Measurements from ENCODE around the gene ZBTB7A.
A peak's percentile ranks its signal among the peaks of the same experiment; 100 is the strongest.

The ZBTB7A gene

DNA sequence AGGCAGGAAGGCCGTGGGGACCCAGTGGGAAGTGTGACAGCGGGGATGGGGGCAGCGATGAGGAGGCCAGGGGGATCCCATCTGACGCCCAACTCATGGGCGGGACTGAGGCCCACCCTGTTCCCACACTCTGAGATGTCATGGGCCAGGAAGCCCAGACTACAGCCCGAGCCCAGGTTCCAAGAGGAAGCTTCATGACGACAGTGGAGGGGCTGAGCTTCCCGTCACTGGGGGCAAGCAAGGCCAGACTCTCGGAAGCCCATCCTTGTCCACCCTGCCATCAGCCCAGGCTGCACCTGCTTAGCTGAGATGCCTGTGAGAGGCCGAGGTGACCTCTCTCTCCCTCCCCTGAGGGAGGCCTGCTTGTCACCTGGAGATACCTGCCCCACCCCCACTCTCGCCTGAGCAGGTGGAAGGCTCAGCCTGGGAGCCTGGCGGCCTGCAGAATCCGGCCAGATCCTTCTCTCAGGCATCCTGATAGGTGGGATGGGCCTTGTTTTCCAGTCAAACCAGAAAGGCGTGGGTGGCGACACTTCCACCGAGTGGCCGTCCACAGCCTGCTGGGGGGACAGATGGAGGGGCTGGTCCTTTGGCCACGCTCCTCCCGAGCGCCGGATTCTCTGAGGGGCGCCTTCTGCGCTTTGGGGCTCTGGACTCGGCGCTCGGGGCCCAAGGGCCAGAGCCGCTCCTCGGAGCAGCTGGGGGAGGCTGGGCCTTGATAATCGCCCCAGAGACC lies 4.8 kb downstream of the ZBTB7A start (continued):
- TF ChIP-seq ZNF391 (tag by site-specific recombination; IDR thresholded peaks at IDR 0.05; ENCODE audit: borderline replicate concordance, low read depth) (0 out of 2 replicates have a peak, but pooled peaks have one; percentile 24), ZNF426 (tag by site-specific recombination; IDR thresholded peaks at IDR 0.05) (no peak), ZNF10 (tag by site-specific recombination; IDR thresholded peaks at IDR 0.05) (0 out of 2 replicates have a peak, but pooled peaks have one; percentile 39), ZNF146 (tag by site-specific recombination; IDR thresholded peaks at IDR 0.05) (no peak), ZNF362 (tag by site-specific recombination; IDR thresholded peaks at IDR 0.05) (no peak), ZNF37A (tag by site-specific recombination; IDR thresholded peaks at IDR 0.05) (no peak), EGR2 (tag by site-specific recombination; IDR thresholded peaks at IDR 0.05; ENCODE audit: low read depth) (no peak), ZNF660 (tag by site-specific recombination; IDR thresholded peaks at IDR 0.05) (no peak), ZNF549 (tag by site-specific recombination; IDR thresholded peaks at IDR 0.05) (no peak)
- TF ChIP-seq, protein P1, sequence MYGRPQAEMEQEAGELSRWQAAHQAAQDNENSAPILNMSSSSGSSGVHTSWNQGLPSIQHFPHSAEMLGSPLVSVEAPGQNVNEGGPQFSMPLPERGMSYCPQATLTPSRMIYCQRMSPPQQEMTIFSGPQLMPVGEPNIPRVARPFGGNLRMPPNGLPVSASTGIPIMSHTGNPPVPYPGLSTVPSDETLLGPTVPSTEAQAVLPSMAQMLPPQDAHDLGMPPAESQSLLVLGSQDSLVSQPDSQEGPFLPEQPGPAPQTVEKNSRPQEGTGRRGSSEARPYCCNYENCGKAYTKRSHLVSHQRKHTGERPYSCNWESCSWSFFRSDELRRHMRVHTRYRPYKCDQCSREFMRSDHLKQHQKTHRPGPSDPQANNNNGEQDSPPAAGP (tag by site-specific recombination; IDR thresholded peaks at IDR 0.05) = 0 out of 2 replicates have a peak, but pooled peaks have one; percentile 17
- TF ChIP-seq, protein P2, sequence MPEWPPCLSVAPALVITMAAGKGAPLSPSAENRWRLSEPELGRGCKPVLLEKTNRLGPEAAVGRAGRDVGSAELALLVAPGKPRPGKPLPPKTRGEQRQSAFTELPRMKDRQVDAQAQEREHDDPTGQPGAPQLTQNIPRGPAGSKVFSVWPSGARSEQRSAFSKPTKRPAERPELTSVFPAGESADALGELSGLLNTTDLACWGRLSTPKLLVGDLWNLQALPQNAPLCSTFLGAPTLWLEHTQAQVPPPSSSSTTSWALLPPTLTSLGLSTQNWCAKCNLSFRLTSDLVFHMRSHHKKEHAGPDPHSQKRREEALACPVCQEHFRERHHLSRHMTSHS (tag by site-specific recombination; IDR thresholded peaks at IDR 0.05) = no peak
- TF ChIP-seq, protein P3, sequence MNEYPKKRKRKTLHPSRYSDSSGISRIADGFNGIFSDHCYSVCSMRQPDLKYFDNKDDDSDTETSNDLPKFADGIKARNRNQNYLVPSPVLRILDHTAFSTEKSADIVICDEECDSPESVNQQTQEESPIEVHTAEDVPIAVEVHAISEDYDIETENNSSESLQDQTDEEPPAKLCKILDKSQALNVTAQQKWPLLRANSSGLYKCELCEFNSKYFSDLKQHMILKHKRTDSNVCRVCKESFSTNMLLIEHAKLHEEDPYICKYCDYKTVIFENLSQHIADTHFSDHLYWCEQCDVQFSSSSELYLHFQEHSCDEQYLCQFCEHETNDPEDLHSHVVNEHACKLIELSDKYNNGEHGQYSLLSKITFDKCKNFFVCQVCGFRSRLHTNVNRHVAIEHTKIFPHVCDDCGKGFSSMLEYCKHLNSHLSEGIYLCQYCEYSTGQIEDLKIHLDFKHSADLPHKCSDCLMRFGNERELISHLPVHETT (tag by site-specific recombination; IDR thresholded peaks at IDR 0.05) = 0 out of 2 replicates have a peak, but pooled peaks have one; percentile 47
- TF ChIP-seq, protein P4, sequence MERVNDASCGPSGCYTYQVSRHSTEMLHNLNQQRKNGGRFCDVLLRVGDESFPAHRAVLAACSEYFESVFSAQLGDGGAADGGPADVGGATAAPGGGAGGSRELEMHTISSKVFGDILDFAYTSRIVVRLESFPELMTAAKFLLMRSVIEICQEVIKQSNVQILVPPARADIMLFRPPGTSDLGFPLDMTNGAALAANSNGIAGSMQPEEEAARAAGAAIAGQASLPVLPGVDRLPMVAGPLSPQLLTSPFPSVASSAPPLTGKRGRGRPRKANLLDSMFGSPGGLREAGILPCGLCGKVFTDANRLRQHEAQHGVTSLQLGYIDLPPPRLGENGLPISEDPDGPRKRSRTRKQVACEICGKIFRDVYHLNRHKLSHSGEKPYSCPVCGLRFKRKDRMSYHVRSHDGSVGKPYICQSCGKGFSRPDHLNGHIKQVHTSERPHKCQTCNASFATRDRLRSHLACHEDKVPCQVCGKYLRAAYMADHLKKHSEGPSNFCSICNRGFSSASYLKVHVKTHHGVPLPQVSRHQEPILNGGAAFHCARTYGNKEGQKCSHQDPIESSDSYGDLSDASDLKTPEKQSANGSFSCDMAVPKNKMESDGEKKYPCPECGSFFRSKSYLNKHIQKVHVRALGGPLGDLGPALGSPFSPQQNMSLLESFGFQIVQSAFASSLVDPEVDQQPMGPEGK (tag by site-specific recombination; IDR thresholded peaks at IDR 0.05) = peak; percentile 5; the same call in 1 of the 2 replicates

DNA sequence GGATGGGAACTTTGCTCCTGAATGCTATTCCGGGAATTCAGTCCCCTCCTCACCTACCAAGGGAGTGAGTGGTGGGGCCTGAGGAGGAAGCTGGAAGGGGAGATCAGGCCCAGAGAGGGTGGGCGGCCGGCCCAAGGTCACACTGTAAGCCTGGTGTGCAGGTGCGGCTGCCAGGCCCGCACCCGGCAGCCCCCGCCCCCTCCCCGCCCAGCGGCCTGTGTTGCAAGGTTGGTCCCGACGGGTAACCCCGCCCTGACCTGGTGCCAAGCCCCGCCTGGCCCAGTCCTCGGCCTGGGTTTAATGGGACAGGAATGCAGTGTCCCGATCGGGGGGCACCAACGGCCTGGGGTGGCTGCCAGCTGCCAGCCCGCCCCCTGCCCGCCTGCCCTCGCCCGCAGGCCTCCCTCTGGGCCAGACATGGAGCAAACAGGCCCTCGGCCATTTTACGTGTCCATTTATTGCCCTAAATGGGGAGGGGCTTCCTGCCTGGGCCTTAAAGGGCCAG lies 5.5 kb downstream of the ZBTB7A start:
- H3K36me3 ChIP-seq (ENCODE audit: control insufficient read depth in 2 of 2, insufficient read depth in 1 of 2, low read length in 2 of 2) = peaks cover 0 to 21% of the 10 kb centered on the region in 2 experiments; a peak in 1 of 3 replicates
- no peaks in the 10 kb centered on the region for H3K9me3 ChIP-seq (ENCODE audit: control insufficient read depth, insufficient read depth, low read depth, low read length)
- POLR2A ChIA-PET = no interaction called here
- no peak overlapping the region for H3K27ac ChIP-seq (ENCODE audit: extremely low read depth, low read depth, low read length)
- CTCF ChIA-PET = no interaction called here
- H3K4me1 ChIP-seq (ENCODE audit: control insufficient read depth, insufficient read depth, low read length) = 0 out of 2 replicates have a peak, but pooled peaks cover 4% of the 10 kb centered on the region
- no peak overlapping the region for H3K4me3 ChIP-seq (ENCODE audit: low read depth, low read length)
- TF ChIP-seq, protein P1 (tag by site-specific recombination; IDR thresholded peaks at IDR 0.05) = 0 out of 2 replicates have a peak, but pooled peaks have one; percentile 44
- TF ChIP-seq ZIC2 (tag by site-specific recombination; IDR thresholded peaks at IDR 0.05) (peak; percentile 17; the same call in 1 of the 2 replicates), FEZF1 (tag by site-specific recombination; IDR thresholded peaks at IDR 0.05) (no peak), SP2 (tag by site-specific recombination; IDR thresholded peaks at IDR 0.05) (peak; percentile 71), EGR2 (tag by site-specific recombination; IDR thresholded peaks at IDR 0.05; ENCODE audit: low read depth) (peak; percentile 26; the same call in 1 of the 2 replicates), ZNF341 (tag by site-specific recombination; IDR thresholded peaks at IDR 0.05; ENCODE audit: low read depth) (peak; percentile 67; the same call in 1 of the 2 replicates), HIC1 (tag by site-specific recombination; IDR thresholded peaks at IDR 0.05) (peak; percentile 81), ZFP41 (tag by site-specific recombination; IDR thresholded peaks at IDR 0.05; ENCODE audit: borderline replicate concordance) (no peak), ZNF324 (tag by site-specific recombination; IDR thresholded peaks at IDR 0.05) (no peak), KLF10 (tag by site-specific recombination; IDR thresholded peaks at IDR 0.05) (peak; percentile 60; the same call in 1 of the 2 replicates), KLF1 (tag by site-specific recombination; IDR thresholded peaks at IDR 0.05) (peak; percentile 94)
- TF ChIP-seq, protein P5, sequence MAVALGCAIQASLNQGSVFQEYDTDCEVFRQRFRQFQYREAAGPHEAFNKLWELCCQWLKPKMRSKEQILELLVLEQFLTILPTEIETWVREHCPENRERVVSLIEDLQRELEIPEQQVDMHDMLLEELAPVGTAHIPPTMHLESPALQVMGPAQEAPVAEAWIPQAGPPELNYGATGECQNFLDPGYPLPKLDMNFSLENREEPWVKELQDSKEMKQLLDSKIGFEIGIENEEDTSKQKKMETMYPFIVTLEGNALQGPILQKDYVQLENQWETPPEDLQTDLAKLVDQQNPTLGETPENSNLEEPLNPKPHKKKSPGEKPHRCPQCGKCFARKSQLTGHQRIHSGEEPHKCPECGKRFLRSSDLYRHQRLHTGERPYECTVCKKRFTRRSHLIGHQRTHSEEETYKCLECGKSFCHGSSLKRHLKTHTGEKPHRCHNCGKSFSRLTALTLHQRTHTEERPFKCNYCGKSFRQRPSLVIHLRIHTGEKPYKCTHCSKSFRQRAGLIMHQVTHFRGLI (tag by site-specific recombination; IDR thresholded peaks at IDR 0.05) = 0 out of 2 replicates have a peak, but pooled peaks have one; percentile 32

Data from HEK293 (cell line).